HG02763 (cell line): ENCODE results near the gene GABRG3.
"Not testable (repeated sequence)": the region's sequence is repeated elsewhere in the genome, so short reads cannot be mapped to it uniquely, and the experiment has no call there.

Source experiments
- ATAC-seq: cut with Tn5 transposase; IDR thresholded peaks from one replicate; pipeline ENCODE4 v1.9.1; 2021; ENCODE audit warnings: mild to moderate bottlenecking, moderate library complexity; ENCODE audit not compliant: unreplicated experiment

Gene GABRG3

DNA sequence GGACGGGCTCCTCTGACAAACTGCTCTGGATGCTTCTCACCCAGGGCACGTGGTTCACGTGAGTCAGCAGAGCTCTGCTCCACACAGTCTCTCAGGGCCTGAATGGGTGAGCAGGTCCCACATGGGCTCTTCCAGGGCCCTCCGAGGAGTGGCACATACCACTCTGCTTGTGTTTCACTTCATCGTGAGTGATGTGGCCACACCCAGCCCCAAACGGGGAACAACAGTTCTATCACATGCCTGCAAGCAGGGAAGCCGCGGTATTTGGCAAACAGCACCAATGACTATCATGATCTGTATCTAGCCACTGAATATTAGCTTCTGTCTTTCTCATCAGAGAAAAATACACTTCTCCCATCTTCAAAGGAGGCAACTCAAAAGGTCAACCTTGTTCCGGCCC is 352.8 kb downstream of the GABRG3 start:
- ATAC-seq: no peak

GRCh38 chr15:27324886-27325615 is 354.1 kb downstream of the GABRG3 start:
- no peak for ATAC-seq

GRCh38 chr15:27327467-27328025 is 356.6 kb downstream of the GABRG3 start:
- ATAC-seq: no peak

GRCh38 chr15:27328186-27328585 is 357.2 kb downstream of the GABRG3 start:
- no peak for ATAC-seq

DNA sequence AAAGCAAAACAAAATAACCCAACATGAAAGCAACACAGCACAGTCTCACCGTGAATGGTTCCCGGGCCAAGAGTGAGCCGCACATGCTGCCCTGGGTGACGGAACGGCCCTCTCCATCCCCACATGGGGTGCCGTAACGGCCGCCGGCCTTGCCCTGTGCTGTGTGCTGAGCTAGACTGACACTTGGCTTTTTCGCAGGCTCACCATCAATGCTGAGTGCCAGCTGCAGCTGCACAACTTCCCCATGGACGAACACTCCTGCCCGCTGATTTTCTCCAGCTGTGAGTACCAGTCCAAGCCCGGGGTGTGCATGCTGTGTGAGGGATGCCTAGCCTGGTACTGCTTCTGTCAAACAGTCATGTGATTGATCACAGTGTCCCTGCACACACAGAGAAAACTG is 357.6 kb downstream of the GABRG3 start:
- ATAC-seq: no peak

DNA sequence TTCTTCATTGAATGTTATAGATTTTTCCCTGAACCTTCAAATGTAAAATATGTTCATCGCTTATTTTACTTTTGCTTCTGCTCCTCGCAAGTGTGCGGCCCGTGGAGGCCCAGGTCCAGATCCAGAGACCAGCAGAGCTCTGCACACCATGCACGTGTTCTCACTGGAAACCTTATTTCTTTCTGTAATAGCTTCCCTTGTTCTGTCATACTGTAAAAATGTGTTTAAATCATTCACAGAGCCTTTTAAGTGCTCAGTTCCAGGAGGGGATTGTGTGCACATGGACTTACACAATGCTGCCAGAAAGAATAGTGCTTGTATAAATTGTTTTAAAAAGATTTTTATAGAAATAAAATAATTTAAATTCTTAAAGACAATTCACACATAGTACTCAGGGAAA is 359.3 kb downstream of the GABRG3 start:
- no peak for ATAC-seq

DNA sequence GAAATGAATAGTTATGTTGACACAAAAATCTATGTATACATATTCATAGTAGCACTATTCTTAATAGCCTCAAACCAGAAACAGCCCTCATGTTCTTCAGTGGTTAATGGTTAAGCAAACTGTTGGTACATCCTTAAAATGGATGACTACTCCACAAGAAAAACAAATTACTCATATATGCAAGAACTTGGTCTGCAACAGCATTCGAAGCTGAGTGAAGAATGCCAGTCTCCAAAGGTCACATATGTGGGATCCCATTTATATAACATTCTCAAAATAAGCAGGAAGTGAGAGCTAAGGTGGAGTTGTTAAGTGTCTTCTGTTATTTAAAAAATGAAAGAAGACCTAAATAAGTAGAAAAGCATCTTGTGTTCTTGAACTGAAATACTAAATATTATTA is 365.7 kb downstream of the GABRG3 start:
- ATAC-seq: no peak

GRCh38 chr15:27339138-27339537 is 368.2 kb downstream of the GABRG3 start:
- ATAC-seq: no peak

GRCh38 chr15:27341780-27342343 is 370.9 kb downstream of the GABRG3 start:
- no peak for ATAC-seq

- no peak for ATAC-seq
These were observed 372.0 kb downstream of the GABRG3 start for GRCh38 chr15:27342991-27343390.

- no peak for ATAC-seq
These were observed 381.2 kb downstream of the GABRG3 start for GRCh38 chr15:27352136-27352535.

DNA sequence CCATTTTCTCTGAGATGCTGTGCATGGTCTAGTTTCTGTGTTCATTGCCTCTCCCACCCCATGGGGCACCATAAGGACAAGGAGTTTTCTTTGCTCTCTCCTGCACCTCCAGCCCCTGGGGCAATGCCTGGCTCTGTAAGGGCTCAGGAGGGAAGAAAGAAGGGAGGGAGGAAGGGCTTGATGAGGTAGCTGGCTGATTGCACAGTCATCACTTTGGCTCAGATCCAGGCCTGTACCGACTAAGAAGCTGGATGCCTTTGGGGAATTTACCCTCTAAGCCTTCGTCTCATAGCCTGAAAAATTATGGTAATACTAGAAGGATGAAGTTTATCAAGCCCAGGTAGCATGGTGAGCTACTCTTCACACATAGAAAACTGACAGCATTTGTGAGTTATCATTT is 382.9 kb downstream of the GABRG3 start:
- ATAC-seq: no peak

GRCh38 chr15:27358751-27359434 is 387.9 kb downstream of the GABRG3 start:
- no peak for ATAC-seq

DNA sequence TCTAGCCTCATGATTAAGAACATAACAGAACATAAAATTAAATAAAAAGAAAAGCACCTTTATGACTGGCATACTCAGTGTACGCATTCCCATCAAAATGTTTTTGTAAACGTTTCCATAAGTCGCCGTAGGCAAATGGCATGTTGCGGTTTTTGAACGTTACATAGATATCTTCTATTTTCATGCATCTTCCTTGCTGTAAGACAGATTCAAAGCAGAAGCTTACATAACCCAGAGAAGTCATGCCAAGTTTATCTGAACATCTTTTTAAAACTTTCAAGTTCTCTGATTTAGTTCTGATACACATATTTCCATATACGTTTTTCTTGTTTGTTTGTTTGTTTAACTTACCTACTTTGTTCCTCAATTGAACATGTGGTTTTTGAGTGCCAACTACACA is 388.6 kb downstream of the GABRG3 start:
- no peak for ATAC-seq

GRCh38 chr15:27360316-27360715 is 389.3 kb downstream of the GABRG3 start:
- ATAC-seq: no peak

DNA sequence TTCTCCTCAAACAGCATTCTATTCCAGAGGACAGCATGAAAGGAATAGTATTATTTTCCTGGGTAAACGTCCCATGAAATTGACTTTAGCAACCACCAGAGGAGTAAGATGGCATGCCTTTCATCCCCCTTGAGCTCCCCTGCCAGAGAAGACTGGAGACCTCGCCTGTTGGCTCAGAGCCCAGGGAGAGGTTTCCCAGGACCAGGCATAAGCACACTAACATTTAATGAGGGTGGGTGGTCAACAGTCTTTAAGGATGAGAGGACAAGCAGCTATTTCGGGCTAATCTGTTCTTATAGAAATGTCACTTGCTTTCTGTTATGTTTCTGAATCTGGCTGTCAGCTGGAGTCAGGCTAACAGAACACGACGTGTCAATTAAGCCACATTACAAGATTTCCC is 390.5 kb downstream of the GABRG3 start:
- ATAC-seq: no peak

DNA sequence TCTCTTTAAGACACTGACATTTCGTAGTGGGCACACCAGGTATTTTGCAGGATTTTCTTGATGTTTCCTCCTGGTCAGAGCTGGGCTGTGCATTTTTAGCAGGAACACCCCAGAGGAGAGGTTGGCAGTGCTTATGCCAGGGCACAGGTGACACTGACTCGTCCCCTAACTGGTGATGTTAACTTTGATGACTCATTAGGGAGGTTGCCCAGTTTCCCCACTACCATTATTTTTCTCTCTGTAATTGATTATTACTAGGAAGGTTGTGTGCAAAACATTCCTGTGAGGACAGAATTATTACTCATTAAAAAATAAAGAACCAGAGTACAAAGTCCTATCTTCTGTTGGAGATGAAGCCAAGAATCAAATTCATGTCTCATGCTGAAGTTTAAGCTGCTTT is 394.5 kb downstream of the GABRG3 start:
- no peak for ATAC-seq

GRCh38 chr15:27377391-27377790 is 406.4 kb downstream of the GABRG3 start:
- ATAC-seq: not testable (repeated sequence)

DNA sequence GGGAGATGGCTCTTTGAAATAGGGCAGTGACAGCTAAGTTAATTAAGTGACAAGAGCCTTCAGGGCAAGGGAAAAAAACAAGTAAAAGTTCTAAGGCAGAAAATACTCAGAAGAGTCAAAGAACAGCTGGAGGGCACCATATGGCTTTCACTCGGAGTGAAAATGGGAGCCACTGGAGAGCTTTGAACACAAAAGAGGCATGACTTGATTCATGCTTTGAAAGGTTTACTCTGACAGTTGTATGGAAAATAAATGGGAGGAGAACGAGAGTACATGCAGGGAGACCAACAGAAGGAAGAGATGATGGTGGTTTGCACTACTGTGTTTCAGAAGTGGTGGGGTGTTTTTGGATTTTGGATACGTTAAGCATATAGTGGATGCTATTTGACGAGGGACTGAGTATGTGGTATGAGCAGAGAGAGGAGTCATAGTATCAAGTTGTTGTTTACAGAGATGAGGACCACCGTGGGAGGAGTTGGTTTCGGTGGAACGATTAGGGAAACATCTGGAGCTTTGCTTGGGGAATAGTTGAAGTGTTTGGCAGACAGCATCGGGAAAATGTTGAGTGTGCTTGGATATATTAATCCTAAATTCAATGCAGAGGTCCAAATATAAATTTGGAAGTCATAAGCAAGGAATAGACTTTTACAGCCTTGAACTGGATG is 411.5 kb downstream of the GABRG3 start:
- ATAC-seq: no peak

- ATAC-seq: no peak
These were observed 412.7 kb downstream of the GABRG3 start for GRCh38 chr15:27383726-27384125.

DNA sequence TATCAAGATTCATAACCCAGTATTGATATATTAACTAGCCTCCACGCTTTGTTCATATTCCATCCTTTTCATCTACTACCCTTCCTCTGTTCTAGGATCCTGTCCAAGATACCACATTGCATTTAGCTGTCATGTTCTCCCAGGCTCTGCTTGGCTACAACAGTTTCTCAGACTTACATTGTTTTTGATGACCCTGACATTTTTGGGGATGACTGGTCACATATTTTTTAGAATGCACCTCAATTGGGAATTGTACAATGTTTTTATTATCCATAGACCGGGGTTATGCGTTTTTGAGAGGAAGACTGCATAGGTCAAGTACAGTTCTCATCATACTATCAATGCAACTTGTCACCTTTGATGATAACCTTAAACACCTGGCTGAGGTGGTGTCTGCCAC is 421.2 kb downstream of the GABRG3 start:
- ATAC-seq: no peak
